Activated CD8-positive, alpha-beta memory T cell treated with anti-CD3 and anti-CD28 coated beads for 48 hours (primary cell): ENCODE data around the gene PTPRG.

Experiments
- DNase-seq, 3 experiments: peaks; one replicate each; pipeline ENCODE4 v3.0.0-alpha.2; 2020; ENCODE audit warnings: low read depth in 2 of 3, low spot score in 2 of 3

PTPRG gene

DNA sequence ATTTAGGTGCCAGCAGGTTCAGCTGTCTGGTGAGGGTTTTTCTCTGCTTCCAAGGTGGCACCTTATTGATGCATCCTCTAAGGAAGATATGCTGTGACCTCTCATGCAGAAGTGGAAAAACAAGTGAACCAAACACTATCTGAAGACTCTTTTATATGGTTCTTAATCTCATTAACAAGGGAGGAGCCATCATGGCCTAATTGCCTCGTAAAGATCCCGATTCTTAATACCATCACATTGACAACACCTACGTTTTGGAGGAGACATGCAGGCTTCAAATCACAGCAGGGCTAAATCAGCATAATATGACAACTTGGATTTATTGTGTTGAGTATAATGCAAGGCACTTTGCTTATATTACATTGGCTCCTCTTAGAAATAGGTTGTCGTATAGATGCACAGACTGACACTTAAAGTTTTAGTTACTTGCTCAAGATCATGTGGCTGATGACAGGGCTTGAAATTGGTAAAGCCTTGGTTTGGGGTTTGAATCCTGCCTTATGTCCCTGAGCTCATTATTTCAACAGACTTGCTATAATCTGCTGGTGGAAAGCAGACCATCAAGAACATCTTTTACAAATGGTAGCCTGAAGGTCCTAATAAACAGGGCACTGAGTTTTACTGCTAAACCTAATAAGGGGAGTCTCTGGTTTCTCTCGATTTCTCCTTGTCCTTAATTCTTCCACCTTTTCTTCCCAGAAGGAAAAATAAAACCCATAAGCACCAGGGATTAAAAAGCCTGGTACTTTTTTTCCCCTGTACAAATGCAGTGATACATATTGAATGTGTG, 88.2 kb downstream of the PTPRG start:
- no peak for DNase-seq

DNA sequence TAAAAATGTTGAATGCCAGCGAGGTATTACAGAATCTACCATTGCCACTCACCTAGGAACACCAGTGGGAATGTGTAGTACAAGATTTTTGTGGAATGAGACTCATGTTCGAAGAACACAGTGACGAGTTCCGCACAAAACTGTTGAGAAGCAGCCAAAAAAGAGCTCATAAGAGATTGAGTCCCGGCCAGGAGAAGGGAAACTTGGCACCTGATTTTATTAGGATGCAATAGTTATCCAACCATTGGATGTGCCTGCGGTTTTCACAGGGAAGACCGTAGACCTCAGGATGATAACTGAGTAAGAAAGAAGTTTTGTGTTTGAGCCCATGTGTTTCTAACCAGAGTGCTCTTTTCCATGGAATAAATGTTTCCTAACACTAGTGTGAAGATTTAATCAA, 88.9 kb downstream of the PTPRG start:
- DNase-seq, result no peak

DNA sequence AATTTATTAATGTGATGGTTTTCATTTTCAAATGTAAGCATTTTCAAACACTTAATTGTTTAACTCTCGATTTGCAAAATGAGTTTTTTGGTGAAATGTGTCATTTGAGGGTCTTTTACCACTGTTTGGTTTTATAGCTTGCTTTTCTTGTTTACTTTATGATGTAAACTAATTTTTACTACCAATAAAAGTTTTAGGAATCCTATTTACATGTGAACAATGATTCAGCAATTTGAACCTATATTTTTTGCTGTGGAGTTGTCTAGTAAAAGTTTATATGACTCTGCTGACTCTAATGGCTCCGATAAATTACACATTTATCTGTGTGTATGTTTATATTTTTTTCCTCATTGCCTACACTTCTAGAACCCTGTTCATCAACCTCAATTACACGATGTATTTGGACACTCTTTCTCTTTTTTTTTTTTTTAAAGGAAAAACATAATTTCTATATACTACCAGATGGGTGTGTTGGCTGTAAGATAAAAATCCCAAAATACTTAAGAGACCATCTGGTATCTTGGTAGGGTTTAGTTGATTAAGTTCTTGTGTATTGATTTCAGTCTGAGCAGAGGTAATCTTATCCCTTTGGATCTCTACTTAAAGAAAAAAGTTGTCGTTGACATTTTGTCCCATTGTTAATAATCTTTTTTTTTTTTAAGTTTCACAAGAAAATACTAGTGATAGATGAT, 89.5 kb downstream of the PTPRG start:
- DNase-seq, result no peak

DNA sequence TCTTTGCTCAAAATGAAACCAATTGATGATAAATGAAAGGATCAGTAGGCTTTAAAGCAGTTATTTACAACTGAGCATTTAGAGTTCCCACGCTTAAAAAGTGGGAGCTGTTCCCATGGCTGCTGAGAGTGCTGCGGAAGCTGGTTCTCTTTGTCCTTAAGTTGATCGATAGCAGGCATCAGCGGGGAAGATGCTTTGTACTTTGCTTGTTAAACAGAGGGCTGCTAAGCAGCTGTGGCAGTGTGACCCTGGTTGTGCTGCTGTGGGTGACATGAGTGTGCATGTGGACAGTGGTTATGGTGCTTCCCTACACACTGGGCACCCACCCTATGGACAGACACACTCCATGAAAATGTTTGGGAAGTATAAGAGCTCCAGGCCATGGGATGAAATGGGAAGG, 96.3 kb downstream of the PTPRG start:
- no peak for DNase-seq

DNA sequence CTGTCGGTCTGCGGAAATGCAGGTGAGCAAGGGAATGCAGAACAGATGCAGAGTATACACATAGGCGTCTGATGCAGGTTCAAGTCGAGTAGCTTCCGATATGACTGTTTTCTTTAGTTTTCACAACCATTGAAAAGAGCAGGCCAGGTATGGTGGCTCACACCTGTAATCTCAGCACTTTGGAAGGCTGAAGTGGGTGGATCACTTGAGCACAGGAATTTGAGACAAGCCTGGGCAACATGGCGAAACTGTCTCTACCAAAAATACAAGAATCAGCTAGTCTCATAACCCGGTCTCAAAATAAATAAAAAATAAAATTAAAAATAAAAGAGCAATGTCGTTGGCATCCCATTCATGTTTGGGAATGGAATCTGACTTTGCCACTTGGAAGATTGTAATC, 101.5 kb downstream of the PTPRG start:
- DNase-seq, result no peak

DNA sequence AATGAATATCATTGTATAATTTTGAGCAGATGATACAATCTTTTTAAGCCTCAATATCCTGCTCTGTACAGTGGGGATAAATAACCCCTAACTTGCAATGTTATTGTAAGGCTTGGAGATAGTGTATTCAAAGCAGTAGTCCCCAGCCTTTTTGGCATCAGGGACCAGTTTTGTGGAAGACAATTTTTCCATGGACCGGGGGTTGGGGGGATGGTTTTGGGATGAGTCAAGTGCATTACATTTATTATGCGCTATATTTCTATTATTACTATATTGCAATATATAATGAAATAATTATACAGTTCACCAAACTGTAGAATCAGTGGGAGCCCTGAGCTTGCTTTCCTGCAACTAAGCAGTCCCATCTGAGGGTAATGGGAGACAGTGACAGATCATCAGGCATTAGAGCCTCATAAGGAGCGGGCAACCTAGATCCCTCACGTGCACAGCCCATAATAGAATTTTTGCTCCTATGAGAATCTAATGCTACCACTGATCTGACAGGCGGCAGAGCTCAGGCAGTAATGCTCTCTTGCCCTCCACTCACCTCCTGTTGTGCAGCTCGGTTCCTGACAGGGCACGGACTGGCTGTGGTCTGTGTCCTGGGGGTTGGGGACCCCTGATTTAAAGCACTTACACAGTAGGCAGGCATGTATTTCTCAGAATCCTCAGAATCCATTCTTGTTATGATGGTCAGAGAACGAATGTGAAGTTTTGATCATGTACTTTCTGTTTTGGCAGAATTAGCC, 102.2 kb downstream of the PTPRG start:
- no peak for DNase-seq

DNA sequence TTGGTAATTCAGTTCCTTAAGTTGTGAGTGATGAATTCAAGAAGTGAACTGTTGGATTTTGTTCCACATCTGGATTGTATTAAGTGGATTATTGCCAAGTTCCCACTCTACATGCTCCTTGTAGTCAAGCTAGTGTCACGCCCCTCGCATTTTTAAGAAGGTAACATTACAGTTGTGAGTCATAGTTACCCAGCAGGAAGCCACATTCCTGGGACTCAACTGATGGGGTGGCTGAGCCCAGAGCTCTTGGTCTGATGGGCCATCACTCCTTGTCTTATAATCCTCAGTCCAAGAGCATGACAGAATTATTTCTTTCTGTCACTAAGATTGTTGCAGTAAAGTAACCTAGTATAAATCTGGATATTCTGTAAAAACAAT, 102.7 kb downstream of the PTPRG start:
- DNase-seq, result no peak

DNA sequence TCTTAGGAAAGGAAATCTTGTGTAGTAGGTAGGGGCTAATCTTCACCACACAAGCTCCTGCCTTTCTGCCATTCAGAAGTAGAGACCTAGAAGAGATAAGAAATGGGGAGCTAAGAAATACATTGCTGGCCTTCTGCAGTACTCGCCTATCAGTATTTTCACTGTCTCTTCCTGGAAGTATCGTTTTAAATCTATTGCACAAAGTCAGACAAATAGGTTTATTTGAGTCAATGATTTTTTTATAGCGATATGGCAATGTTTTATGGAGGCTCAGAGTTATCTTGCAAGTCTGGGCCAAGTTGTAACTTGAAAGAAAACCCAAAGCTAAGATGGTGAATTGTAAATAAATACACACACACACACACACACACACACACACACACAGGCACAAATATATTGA, 103.8 kb downstream of the PTPRG start:
- no peak for DNase-seq

DNA sequence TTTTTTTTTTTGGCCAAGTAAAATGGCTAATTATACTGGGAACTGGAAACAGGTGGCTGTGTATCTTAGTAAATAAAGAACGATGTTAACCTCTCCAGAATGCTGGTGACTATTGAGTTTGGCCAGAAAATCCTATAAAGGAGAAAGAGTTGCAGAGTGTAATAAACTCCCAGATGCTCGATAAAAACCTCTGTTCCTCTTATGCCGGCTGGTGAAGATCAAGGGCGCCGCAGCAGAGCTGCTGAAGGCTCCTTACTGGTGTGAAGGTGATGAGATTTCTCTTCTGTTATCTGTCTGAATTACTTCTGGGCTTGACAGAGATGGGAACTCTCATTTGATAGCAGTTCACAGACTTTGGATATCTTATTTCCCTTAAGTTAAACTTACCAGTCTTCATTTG, 104.6 kb downstream of the PTPRG start:
- DNase-seq, result no peak

DNA sequence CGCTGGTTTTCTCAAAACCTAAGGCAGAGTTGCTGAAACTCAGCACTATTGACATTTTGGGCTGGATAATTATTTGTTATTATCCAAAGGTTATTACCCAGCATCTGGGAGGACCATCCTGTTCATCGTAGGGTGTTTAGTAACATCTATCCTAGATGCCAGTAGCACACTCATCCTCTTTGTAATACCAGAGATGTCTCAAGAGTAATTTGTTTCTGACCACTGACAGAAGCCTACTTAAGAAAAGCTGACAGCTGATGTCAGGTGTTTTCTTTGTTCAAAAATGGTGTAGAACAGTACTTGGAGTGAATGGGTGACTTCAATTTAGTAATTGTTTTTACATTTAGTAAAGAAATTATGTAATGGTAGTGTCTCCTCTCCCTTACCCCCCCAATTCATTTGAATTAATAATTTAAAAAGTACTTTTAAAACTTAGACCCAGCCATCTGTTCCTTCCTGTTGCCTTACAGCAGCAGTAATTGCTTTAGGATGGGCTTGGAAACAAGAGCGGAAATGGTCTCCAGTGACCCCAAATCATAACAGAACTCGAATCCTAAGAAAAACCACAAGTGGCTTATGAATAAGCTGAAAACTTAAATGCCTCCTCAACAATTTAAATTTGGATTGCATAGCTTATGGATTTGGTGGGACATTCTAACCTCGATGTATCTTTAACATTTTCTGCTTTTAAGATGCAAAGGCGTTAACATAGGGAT, 105.4 kb downstream of the PTPRG start:
- no peak for DNase-seq

DNA sequence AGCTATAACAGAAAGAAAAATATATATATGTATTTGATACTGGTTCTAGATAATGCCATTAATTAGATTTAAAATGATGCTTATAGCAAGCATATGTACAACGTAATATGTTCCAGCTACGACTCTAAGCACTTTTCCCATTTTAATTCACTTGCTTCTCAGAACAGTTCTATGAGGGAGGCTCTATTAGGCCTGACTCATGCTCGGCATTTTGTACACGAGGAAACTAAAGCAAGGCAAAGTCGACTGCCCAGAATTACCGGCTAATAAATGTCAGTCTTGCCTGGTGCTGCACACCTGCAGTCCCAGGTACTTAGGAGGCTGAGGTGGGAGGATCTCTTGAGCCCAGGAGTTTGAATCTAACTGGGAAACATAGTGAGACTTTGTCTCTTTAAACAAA, 106.0 kb downstream of the PTPRG start:
- DNase-seq, result no peak

DNA sequence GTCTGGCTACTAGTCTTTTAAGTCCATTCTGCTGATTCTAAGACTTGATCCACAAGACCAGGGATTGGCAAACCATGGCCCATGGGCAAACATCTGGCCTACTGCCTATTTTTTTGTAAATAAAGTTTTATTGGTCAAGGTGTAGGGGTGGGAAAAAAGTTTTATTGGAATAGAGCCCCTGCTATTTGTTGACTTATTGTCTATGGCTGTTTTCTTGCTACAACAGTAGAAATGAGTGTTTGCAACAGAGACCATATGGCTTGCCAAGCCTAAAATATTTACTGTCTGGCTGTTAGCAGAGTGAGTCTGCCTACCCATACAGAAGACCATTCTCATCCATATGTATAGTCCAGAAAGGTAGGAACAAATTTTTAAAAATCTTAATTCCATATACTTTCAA, 106.4 kb downstream of the PTPRG start:
- DNase-seq, result no peak

DNA sequence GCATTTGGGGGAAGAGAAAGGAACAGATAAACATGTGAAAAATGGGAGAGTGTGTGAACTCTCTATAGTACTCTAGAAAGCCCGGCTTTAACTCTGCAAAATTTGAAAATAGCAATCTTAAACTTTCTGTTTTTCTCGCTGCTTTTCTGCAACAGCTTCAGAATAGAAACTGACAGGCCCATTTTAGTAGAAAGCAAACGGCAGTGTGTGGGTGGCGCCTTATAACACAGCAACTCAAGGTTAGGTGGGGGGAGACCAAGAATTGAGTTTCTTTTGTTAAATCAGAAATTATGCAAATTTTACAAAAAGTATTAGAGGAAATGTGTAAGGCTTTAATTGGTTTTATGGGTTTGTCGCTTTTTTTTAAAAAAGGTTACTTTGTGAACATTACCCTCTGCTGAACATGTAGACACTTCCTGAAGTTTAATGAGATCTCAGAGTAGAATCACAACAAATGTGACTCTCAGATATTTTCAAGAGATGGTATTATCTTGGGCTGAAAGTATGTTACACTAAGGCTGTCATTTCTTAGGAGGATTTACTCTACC, 107.0 kb downstream of the PTPRG start:
- DNase-seq, result no peak

DNA sequence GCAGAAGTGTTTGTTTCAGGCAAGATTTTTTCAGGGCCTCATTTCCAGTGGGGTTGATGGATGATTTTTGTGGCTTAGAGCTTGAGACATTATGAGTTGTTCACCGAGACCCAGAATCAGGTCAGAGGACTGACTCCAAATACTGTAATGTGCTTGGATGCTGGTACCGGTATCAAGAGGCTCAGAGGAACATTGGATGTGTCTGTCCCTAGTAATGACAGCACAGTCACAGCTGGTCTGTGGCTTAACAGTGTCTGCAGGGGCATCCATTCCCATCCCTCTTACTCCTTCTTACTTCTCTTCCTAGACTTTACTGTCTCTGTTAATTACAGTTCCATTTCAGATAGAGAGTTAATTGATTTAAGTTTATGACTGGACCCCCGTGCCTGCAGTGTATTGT, 107.8 kb downstream of the PTPRG start:
- DNase-seq, result no peak

DNA sequence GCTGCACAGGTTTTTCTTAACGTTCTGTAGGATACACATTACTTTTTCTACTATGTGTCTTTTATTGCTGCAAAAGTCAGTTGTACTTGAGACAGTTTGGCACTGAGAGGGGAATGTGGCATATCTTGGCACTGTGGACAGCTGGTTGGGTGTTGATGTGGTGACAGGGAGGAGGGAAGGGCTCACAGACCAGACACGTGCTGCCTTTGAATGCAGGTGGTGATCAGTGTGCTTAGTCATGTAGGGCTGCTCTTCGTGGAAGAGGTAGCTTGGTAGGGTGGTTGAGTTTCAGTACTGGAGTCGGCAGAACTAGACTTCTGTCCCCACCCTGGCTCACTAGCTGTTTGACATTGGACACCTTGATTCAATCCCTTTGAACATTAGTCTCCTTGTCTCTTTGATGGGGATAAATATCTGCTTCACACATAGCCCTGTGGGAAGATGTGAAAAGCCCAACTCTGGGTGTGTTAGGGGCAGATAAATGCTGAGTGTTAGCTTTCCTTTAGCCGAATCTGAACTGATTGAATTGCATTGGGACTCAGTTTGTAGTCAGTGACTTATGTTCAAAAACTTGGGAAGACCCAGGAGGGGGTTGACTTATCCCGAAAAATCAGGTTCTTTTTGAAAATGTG, 108.4 kb downstream of the PTPRG start:
- no peak for DNase-seq

DNA sequence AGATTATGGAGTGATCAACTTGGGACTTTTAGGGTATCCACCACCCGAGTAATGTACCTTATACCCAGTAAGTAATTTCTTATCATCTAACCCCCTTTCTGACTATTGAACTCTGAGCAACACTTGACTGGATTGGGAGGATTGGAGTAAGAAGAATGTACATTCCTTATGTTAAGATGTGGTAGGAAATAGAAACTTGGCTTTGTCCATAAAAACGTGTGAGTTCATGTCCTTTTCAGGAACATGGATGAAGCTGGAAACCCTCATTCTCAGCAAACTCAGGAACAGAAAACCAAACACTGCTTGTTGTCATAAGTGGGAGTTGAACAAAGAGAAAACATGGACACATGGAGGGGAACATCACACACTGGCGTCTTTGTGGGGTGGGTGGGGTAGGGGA, 112.3 kb downstream of the PTPRG start:
- no peak for DNase-seq

DNA sequence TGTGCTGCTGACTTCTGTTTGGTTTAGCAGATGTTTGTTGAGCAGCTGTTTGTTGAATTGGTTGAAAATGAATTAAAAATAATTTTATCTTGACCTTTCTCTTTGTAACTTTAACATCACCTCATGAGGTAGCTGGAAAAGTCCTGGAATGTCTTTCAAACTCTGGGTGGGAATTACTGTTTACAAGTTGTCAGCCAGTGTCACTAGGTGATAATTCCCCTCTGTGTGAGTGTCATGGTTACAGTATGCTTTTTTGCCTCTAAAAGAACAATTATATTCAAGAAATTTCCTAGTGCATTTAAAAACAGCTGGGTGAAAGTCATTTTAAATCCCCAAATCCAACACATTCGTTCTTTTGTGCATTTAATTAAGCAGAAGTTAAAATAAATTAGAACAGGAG, 113.2 kb downstream of the PTPRG start:
- DNase-seq, result no peak

DNA sequence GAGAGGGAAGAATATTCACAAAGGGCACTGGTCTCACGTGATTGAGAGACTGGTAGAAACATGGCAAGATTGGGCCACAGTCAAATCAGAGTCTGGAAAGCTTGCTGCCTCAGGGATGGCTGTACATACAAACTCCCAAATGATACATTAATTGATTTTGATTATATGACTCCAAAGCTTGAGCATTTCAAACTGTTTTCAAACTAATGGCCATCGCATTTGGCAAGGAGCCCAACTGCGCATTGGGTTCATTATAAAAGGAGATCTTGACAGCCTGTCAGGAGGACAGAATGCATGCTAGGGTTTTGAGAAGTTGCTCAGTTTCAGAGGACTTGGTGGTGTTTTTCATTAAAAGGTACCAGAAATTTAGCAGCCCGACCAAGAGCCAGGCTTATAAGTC, 117.7 kb downstream of the PTPRG start:
- no peak for DNase-seq

DNA sequence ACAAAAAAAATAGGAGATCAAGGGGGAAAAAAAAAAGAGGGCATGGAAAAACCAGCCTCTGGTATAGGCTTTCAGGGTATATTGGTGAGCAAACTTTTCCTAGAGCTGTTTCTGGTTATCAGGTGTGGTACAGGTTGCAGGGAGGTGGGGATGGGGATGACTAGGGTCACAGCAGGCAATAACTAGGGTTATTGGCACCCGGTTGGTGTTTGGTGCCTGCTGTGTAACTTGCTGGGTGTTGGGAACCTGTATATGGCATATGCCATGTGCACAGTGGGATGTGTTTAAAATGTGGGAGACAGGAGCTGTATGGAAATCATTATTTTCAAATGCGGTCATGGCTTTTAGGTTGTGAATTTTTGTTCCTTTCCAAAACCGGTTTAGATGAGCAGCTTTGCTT, 119.2 kb downstream of the PTPRG start:
- DNase-seq, result no peak

DNA sequence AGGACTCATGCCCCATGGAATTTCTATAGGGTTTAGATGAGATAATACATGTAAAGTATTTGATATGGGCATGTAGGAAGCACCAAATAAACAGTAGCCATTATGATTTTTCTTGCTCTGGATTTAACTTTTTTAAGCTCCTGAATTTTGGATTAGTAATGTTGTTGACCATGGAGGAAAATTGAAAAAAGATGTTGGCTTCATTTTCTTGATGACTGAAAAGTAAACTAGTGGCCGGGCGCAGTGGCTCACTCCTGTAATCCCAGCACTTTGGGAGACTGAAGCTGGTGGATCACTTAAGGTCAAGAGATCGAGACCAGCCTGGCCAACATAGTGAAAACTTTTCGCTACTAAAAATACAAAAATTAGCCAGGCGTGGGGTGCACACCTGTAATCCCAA, 120.3 kb downstream of the PTPRG start:
- no peak for DNase-seq
